A204.1 (cell line): Measurements from ENCODE around the gene FAM163B.

Experiments
- FAIRE-seq: peaks from 2 replicates; lab custom pipeline; 2012; peaks lifted over from hg19 to GRCh38; lab: Jason Lieb, UNC

Gene FAM163B

DNA sequence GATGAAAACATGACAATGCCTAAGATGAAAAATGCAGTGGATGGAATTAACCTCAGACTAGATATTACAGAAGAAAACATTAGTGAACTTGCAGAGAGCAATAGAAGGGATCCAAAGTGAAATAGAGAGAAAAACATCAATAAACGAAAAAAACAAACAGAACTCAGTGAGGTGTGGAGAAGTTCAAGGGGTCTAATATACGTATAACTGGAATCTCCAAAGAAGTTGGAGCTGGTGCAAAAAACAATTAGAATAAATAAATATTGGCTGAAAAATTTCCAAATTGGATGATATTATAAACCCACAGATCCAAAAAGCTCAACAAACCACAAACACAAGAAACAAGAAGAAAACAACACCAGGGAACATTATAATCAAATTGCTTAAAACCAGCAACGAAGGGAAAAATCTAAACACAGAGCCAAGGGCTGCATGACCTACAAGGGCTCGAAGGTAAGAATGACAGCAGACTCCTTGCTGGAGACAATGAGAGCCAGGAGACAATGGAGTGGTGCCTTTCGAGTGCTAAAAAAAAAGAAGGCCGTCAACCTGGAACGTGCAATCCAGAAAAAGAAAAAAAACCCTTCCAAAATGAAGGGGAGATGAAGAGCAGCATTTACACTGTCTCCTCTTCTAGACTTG is 11.8 kb downstream of the FAM163B start:
- no peak for FAIRE-seq

GRCh38 chr9:133595910-133596309 is 13.3 kb downstream of the FAM163B start:
- FAIRE-seq: no peak

GRCh38 chr9:133594310-133594709 is 14.9 kb downstream of the FAM163B start:
- FAIRE-seq: no peak

DNA sequence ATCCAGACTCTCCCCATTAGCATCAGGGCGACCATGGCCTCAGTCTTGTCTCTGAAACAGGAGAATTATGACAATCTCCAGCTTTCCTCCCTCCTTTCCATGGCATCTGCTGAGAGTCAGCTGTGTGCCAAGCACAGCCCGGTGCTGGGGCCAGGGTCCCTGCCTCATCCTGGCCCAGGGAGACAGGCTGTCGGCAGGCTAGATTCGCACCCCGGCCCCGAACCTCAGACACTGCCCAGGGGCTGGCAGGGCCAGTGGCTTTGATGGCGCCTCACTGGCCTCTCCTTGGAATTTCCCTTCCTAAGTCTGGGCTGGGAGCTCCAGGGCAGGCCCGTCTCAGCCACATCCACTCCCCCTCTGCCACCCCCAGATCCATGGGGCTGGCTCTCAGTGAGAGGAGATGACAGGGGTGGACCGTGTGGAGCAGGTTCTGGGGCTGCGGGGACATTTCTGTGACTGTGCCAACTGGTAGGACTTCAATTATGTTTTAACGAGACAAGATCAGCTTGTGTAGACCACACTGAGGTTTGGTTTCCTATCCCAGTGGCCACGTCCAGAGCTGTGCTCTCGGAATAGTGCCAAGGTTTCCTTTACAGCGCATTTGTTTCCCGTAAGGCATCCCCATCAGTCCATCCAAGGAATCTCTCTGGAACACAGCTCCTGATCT is 15.5 kb downstream of the FAM163B start:
- FAIRE-seq: no peak

- no peak for FAIRE-seq
Observed at GRCh38 chr9:133592731-133593409, 16.3 kb downstream of the FAM163B start.

GRCh38 chr9:133591985-133592384 is 17.2 kb downstream of the FAM163B start:
- no peak for FAIRE-seq

DNA sequence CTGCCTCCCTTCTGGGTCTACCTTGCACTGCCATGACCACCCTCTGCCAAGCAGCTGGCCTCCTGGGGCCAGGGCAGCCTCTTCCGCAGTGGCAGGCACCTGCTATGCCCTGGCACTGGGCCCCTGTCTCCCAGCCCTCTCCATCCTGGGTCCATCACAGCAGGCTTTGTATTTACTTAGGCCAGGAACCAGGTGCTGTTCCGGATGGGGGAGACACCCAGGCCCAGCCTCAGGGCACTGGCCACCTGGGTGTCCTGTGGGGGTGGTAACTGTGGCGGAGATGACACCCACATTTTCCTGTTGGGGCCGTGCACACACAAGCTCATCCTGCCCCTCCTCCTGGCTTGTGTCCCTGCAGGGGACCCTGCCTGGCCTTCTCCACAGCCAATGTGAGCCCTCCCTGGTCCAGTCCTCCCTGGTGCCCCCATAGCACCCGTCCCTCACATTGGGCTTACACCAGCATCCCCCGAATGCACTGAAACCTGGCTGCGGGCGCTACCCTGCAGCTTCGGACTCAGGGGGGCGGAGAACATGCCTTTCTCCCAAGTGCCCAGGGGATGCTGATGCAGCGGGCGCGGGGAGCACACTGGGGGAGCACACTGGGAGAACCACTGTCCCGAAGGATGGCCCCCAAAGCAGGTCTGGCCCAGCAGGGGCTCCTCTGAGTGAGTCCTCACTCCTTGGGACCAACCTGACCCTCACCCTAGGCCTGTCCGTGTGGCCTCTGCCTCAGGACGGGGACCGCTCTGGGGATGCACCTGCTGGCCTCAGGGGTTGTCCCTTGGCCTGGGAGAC is 17.9 kb downstream of the FAM163B start:
- FAIRE-seq: no peak

- no peak for FAIRE-seq
Observed at GRCh38 chr9:133590231-133590855, 18.8 kb downstream of the FAM163B start.

DNA sequence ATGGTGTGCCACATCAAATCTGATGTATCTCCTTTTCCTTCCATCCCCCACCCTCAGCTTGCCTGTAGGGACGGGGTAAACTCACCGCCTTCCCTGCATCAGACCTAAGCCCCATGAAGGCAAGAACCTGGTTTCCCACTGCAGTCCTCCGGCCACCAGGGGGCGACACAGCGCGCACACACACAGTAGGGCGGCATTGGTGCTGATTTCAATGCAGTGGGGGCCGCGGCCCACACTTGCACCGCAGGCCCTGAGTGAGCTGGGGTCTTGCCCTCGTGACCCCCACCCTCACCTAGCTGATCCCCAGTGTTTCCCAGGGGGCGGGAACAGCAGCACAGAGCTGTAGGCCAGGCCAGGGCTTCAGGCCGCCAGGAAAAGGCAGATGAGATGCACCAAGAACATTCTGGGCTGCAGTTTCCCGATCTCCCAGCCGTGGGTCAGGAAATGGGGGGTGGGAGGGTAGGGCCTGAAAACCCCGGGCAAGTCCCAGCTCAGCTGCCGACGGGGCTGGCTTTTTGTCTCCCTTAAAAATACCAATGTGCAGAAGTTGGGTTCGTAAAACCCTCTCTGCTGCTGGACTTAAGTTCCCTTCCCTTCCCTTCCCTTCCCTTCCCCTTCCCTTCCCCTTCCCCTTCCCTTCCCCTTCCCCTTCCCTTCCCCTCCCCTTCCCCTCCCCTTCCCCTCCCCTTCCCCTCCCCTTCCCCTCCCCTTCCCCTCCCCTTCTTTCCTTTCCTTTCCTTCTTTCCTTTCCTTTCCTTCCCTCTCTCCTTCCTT is 19.5 kb downstream of the FAM163B start:
- no peak for FAIRE-seq

GRCh38 chr9:133587466-133587865 is 21.7 kb downstream of the FAM163B start:
- FAIRE-seq: no peak

DNA sequence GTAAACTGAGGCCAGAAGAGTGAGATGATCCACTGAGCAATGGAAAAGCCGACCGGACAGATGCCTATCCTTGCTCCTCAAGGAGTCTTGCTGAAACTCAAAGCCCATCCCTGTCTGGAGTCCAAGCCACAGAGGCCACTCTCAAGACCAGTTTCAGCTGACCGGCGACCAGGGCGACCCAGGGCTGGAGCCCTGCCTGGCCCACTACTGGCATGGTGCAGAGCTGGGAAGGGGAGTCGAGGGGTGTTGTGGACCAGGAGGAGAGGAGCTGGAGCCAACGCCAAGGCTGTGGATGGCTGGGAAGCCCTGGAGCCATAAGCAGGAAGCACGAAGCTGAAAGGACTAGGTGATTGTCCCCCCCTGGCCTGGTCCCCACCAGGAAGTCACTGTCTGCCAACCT is 22.1 kb downstream of the FAM163B start:
- no peak for FAIRE-seq

DNA sequence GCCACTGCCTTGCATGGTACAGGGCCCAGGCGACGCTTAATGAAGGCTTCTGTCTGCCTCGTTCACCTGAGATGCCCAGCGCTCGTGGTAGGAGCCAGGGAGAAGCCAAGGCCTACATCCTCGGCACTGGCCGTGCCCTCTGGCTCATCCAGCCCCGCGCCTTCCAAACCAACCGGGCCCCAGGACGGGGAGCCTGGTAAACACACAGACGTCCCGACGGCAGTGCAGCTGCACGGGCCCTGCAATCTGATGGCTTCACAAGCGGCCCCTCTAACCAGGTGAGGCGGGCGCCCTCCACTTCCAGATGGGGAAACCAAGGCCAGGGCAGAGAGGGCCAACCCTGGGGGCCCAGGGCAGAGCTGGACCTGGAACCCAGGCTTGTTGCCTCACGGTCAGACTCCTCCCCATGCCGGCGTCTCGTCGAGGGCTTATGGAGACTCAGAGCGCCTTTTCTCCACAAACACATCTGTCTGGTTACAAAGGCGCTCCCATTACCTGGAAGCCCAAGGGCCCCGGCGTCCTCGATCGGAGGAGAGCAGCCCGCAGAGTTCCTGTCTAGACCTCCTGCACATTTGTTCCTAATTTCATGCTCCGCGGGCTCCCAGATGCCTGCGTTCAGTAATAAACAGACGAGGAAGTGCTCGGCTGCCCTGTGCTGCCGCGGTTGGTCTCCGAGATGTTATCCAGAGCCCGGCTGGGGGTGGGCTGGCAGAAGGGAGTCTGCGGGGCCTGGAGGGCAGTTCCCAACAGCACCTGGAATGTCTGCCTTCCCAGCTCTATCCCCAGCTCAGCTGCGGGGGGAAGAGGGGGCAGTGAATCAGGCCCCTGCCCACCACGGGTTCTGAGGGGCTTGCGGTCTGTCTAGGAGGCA is 23.5 kb downstream of the FAM163B start:
- no peak for FAIRE-seq

GRCh38 chr9:133584559-133585476 is 24.4 kb downstream of the FAM163B start:
- no peak for FAIRE-seq

DNA sequence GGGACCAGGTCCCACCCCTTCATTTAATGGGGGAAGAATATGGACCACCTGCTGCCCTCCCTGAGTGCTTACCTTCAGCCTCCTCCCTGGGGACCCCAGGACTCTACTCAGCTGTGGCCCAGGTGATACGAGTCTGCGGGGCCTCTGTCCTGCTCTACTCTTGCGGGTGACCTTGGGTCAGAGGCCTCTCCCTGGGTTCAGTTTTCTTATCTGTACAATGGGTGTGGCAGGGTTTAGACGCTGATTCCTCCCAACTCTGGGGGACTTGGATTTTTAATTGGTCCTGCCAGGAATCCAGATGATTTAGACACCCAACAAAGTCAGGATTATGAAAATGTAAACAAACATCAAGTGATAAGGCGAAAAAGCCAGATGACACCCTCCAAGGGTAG is 25.0 kb downstream of the FAM163B start:
- FAIRE-seq: no peak

DNA sequence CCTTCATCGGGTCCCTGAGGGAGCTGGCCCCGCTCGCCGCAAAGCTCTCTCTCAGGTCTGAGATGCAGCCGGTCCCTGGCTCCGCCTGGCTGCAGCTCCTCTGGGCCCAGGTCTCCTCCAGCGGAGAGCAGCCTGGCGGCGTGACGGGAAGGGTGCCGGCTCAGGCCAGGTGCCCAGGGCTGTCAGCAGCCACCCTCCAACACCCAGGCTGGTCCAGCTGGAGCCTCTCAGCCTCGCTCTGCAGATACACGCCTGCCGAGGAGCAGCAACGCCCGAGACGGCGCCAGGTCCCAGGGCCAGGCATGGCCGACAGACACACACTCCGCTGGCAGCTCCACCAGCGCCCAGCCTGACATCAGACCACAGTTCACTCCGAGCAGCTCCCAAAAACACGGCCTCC is 25.6 kb downstream of the FAM163B start:
- FAIRE-seq: no peak

DNA sequence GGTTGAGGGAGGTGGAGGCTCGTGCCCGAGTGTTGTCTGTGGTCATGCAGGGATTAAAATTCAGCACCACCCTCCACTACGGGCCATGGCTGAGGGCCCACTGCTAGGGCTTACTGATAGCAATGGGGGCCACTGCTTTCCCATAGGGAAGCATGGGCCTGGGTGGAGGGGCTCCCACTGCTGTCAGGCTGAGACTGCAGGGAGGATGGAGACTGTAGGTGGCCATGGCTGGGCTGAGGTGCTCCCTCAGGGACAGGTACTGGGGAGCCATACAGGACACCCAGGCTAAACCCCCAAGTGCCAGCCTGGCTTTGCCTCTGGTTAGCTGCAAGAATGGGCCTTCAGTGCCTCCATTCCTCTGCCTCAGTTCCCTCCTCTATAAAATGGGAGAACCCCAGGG is 26.1 kb downstream of the FAM163B start:
- no peak for FAIRE-seq

DNA sequence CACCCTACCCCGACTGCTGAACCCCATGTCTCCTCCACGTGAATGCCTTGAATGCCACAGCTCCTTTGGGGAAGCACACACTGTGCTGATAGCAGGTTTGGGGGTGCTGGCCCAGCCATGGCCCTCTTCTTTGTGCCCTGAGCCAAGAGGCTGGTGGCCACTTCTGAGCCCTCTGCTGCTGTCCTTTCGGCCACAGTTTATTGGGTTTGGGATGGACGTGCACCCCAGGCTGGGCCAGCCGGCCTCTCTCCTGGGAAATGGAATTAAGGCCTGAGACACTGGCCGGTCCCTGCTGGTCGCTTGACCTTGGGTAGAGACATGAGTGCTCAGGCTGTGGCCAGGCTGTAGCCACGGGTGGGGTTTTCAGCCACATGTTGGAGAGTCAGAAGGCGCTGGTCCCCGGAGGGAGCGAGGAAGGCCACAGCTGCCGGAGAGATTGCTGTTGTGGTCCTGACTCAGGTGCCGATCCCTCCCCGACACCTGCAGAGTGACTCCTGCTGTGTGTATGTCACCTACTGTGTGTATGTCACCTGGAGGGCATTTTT is 26.6 kb downstream of the FAM163B start:
- FAIRE-seq: no peak

DNA sequence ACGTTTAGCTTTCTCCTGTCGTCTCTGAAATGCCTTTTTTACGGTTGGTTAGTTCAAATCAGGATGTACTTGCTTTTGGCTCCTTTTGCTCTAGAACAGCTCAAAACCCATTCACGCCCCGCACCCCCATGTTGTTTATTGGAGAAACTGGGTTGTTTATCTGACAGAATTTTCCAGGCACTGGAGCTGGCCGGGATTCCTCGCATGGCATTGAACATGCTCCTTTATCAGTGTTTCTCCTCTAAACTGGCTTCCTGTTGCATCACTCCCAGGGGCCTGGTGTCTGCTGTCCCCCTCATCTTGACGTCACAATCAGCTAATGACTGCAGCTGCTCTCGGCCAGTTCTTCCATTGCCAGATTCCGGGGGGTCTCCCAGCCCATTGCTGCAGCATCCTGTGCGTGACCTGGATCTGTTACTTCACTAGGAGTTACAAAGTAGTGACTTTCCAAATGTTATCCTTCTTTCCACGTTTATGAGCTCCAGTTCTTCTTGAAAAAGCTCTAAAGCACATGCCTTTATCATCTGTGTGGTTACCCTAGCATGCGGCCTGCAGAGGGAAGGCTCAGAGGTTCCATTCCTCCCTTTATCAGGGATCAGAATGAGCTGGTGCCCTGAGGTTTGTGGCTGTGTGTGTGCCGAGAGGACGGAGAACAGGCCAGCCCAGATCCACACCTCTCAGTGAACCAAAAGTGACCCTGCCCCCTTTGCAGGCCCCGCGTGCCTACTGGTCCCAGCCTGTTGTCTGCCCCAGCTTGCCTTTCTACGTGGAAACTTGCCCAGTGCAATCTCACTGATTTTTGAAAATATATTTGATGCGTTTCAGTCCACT is 27.5 kb downstream of the FAM163B start:
- no peak for FAIRE-seq
